Upper lobe of left lung (tissue), 4 donors: Measurements from ENCODE around the gene CACUL1.

Experiments used
- EP300 ChIP-seq, 4 donors: sonication (generic); formaldehyde crosslinking; IDR thresholded peaks; one replicate each; pipeline ENCODE4 v1.5.1; 2017; ENCODE audit warnings: antibody characterized with exemption in 4 of 4, control low read depth in 2 of 4
- POLR2A ChIP-seq, 4 donors: fragments of 450-650 bp; IDR thresholded peaks; one replicate each; pipeline ENCODE4 v1.5.1; 2016 to 2017; ENCODE audit warnings: antibody characterized with exemption in 4 of 4, mild to moderate bottlenecking in 2 of 4
- POLR2AphosphoS5 ChIP-seq, 2 donors: sonication (generic); formaldehyde crosslinking; IDR thresholded peaks; one replicate each; pipeline ENCODE4 v1.5.1; 2017; ENCODE audit warnings: antibody characterized with exemption in 2 of 2
- TF ChIP-seq, protein P1 (sequence below), 6 experiments: fragments of 450-650 bp in 4 of 6; fragments of 200-600 bp in 2 of 6; sonication (generic) in 2 of 6; IDR thresholded peaks; one replicate each; pipeline ENCODE4 v1.5.1; 2016 to 2019; ENCODE audit warnings: antibody characterized with exemption in 6 of 6

DNA sequence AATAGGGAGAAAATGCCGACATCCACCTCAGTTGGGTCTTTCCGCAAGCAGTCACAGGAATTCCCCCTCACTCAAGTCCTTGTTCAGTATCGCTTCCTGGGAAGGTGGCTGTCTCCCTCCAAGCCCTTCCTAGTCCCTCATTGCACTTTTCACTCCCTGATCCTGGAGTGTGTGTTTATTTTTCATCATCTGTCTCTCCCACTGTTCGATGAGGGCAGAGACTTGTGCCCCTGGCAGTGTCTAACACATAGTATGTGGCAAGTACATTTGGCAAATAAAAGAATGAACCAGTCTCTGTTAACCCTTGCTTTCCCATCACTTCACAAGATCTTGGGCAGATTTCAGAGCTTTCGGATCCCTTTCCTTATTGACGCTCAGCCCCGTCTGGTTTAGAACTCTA is 24.0 kb upstream of the CACUL1 start:
- TF ChIP-seq, protein P1, sequence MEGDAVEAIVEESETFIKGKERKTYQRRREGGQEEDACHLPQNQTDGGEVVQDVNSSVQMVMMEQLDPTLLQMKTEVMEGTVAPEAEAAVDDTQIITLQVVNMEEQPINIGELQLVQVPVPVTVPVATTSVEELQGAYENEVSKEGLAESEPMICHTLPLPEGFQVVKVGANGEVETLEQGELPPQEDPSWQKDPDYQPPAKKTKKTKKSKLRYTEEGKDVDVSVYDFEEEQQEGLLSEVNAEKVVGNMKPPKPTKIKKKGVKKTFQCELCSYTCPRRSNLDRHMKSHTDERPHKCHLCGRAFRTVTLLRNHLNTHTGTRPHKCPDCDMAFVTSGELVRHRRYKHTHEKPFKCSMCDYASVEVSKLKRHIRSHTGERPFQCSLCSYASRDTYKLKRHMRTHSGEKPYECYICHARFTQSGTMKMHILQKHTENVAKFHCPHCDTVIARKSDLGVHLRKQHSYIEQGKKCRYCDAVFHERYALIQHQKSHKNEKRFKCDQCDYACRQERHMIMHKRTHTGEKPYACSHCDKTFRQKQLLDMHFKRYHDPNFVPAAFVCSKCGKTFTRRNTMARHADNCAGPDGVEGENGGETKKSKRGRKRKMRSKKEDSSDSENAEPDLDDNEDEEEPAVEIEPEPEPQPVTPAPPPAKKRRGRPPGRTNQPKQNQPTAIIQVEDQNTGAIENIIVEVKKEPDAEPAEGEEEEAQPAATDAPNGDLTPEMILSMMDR (IDR thresholded peaks at IDR 0.05) = no peak
- TF ChIP-seq POLR2A (IDR thresholded peaks at IDR 0.05) (no peak), POLR2AphosphoS5 (IDR thresholded peaks at IDR 0.05) (no peak), EP300 (IDR thresholded peaks at IDR 0.05) (no peak)
